Thyroid gland (tissue), 4 donors: ENCODE results near the gene AVPR1B.

ENCODE experiments used
- CTCF ChIP-seq, 6 experiments: fragments of 200-600 bp in 3 of 6; fragments of 450-650 bp in 3 of 6; sonication (generic) in 3 of 6; IDR thresholded peaks; one replicate each; pipeline ENCODE4 v1.5.1; 2016 to 2019; ENCODE audit warnings: antibody characterized with exemption in 6 of 6, mild to moderate bottlenecking in 2 of 6, inconsistent platforms in 1 of 6, moderate library complexity in 1 of 6
- POLR2A ChIP-seq, 2 donors: fragments of 450-650 bp; IDR thresholded peaks; one replicate each; pipeline ENCODE4 v1.6.1; 2017; ENCODE audit warnings: antibody characterized with exemption in 2 of 2, mild to moderate bottlenecking in 2 of 2, moderate library complexity in 1 of 2

GRCh38 chr1:206112600-206113301 lies 4.4 kb downstream of the AVPR1B start:
- TF ChIP-seq CTCF (IDR thresholded peaks at IDR 0.05) (no peak), POLR2A (IDR thresholded peaks at IDR 0.05) (no peak)
